Heart left ventricle (tissue), 13 donors: ENCODE measurements around the gene UST.

ENCODE experiments used
- POLR2A ChIP-seq, 2 donors: fragments of 450-650 bp; IDR thresholded peaks; one replicate each; pipeline ENCODE4 v1.6.1; 2017; ENCODE audit warnings: antibody characterized with exemption in 2 of 2, mild to moderate bottlenecking in 2 of 2, moderate library complexity in 2 of 2
- TF ChIP-seq, protein P1 (sequence below), 12 donors: fragments of 200-600 bp; sonication (generic) in 4 of 12; IDR thresholded peaks; one replicate each; pipeline versions ENCODE4 v1.5.0 to v1.8.0; 2018 to 2022; ENCODE audit warnings: antibody characterized with exemption in 12 of 12, mild to moderate bottlenecking in 5 of 12
- donor health status: ischemic (EF 13 %, LVEDD 7.1; RV severe dilation, severe dysfunction).
- donor health status: DM: no; HTN: yes; CAD: no.
- donor health status: DM: no; HTN: no; CAD: no.
- donor health status: ischemic (EF 25% LVEDD 6.9; RV normal size, moderate dysfunction).
- donor health status: ischemic (EF 25% LVEDD 5.7; RV mildly dilated, moderate dysfunction).
- donor health status: ischemic (EF 35%, LVEDD 5.7; RV mildly dilated, moderate dysfunction).
- donor health status: nonischemic (EF 11% LVEDD 7.7; RV severe dilation, severe dysfunction).
- donor health status: DM: yes; HTN: yes; CAD: no.
- donor health status: PGD.
- donor health status: ischemic (EF 29% LVEDD 5.4; RV normal size, mild dysfunction).
- donor health status: nonischemic (EF 23%, LVEDD 6.1; RV moderate dilation, normal function).

DNA sequence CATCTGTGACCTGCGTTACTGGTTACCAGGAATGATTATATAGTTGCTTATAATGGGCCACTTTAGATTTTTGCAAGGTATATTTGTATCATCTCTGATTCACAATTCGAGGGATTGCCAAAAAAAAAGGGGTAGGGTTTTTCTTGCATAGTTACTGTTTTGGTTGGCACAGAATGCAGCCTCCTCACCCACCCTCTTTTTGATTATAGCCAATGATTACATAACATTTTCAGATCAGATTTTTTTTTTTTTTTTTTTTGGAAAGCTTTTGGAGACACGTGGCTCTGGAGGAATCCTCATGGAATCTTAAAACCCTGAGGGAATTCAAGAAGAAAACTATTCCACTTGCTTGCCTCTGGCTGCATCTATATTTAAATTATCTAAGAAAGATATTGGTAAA is 53.7 kb downstream of the UST start:
- TF ChIP-seq, protein P1, sequence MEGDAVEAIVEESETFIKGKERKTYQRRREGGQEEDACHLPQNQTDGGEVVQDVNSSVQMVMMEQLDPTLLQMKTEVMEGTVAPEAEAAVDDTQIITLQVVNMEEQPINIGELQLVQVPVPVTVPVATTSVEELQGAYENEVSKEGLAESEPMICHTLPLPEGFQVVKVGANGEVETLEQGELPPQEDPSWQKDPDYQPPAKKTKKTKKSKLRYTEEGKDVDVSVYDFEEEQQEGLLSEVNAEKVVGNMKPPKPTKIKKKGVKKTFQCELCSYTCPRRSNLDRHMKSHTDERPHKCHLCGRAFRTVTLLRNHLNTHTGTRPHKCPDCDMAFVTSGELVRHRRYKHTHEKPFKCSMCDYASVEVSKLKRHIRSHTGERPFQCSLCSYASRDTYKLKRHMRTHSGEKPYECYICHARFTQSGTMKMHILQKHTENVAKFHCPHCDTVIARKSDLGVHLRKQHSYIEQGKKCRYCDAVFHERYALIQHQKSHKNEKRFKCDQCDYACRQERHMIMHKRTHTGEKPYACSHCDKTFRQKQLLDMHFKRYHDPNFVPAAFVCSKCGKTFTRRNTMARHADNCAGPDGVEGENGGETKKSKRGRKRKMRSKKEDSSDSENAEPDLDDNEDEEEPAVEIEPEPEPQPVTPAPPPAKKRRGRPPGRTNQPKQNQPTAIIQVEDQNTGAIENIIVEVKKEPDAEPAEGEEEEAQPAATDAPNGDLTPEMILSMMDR (IDR thresholded peaks at IDR 0.05) = no peak
- no peak for TF ChIP-seq POLR2A (IDR thresholded peaks at IDR 0.05)
